ENCODE data around the gene CHST15.
A peak's percentile ranks its signal among the peaks of the same experiment; 100 is the strongest.

CHST15 gene

GRCh38 chr10:124001391-124002148 is 91.8 kb downstream of the CHST15 start:
- no peak for DNase-seq (ENCODE audit: low read depth)
- no peak for TF ChIP-seq CTCF (conservative IDR thresholded peaks at IDR 0.05; ENCODE audit: low read length)
- H3K4me3 ChIP-seq (ENCODE audit: low read length) = no peak overlapping the region

- no peak overlapping the region for H3K4me3 ChIP-seq (ENCODE audit: low read length)
- DNase-seq (ENCODE audit: low read depth) = peak; percentile 33
- TF ChIP-seq CTCF (conservative IDR thresholded peaks at IDR 0.05; ENCODE audit: low read length) = no peak
Observed at GRCh38 chr10:124000792-124001201, 92.6 kb downstream of the CHST15 start.

DNA sequence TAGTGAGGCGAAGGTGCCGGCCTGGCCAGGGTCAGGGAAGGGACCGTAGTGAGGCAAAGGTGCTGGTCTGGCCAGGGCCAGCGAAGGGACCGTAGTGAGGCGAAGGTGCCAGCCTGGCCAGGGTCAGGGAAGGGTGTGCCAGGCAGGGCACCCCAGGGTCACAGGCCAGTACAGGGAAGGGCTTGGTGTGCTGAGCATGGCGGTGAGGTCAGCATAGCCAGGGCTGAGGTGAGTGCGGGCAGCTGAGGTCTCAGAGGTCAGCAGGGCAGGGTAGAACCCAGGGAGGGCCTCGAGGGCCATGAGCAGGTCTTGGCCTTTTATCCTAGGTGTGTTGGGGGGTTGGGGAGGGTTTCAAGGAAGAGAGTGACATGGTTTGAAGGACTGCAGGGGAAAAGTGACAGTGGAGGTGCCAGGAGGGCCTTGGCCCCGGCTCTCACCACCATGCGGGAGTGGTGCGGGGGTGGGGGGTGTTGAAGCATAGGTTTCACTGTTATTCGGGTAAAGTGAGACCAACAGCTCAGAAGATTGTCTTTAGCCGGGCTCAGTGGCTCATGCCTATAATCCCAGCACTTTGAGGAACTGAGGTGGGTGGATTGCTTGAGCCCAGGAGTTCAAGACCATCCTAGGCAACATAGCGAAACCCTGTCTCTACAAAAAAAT is 93.3 kb downstream of the CHST15 start:
- H3K4me3 ChIP-seq (ENCODE audit: low read length) = no peak overlapping the region
- no peak for TF ChIP-seq CTCF (conservative IDR thresholded peaks at IDR 0.05; ENCODE audit: low read length)
- DNase-seq (ENCODE audit: low read depth) = no peak

DNA sequence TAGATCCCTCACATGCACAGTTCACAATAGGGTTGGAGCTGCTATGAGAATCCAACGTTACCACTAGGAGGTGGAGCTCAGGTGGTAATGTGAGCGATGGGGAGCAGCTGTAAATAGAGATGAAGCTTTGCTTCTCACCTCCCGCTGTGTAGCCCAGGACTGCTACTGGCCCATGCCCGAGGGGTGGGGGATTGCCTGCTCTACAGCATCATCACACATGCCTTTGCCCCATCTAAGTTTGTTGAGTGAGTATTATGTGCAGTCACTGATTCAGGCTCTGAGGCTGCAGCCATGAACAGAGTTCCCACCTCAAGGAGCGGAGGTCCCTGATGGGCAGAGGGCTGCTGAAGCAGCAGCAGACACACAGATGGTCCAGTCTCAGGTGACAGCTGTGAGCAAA is 94.1 kb downstream of the CHST15 start:
- no peak for DNase-seq (ENCODE audit: low read depth)
- TF ChIP-seq CTCF (conservative IDR thresholded peaks at IDR 0.05; ENCODE audit: low read length) = 0 out of 2 replicates have a peak, but pooled peaks have one; percentile 7
- H3K4me3 ChIP-seq (ENCODE audit: low read length) = no peak overlapping the region

DNA sequence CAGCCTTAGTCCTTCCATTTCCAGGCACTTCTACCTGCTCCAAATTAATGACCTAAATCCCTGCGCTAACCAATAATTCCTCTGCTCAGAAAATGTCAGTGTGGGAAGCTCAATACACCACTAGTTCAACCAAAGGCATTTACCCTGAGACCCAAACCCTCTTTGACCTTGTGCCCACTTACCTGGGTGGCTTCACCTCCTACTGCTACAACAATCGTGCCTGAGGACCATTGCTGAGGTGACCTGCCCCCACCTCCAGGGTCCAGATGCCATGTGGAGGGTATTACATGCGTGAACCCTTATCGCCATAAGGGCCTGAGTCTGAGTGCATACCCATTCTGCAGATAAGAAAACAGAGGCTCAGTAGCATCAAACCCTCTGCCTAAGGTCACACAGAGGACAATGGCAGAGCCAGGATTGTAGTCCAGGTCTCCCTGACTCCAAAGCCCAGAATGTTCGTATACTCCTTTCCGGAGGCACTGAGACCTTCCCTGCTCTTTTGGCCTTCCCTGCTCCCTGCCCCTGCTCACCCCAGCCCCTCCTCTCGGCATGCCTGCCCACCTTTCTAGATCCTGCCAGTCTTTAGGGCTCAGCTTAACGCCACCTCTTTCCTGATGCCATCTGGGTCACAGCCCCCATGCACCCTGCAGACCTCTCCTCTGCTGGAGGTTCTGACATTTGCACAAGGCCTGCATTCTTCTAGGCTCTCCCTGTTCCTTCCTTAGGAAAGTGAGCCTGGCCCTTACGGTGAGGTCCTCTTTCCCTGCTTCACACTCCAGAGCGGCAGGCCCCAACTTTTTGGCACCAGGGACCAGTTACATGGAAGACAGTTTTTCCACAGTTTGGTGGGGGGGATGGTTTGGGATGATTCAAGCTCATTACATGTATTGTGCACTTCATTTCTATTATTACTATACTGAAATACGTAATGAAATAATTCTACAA is 94.9 kb downstream of the CHST15 start:
- TF ChIP-seq CTCF (conservative IDR thresholded peaks at IDR 0.05; ENCODE audit: low read length) = no peak
- no peak for DNase-seq (ENCODE audit: low read depth)
- no peak overlapping the region for H3K4me3 ChIP-seq (ENCODE audit: low read length)

DNA sequence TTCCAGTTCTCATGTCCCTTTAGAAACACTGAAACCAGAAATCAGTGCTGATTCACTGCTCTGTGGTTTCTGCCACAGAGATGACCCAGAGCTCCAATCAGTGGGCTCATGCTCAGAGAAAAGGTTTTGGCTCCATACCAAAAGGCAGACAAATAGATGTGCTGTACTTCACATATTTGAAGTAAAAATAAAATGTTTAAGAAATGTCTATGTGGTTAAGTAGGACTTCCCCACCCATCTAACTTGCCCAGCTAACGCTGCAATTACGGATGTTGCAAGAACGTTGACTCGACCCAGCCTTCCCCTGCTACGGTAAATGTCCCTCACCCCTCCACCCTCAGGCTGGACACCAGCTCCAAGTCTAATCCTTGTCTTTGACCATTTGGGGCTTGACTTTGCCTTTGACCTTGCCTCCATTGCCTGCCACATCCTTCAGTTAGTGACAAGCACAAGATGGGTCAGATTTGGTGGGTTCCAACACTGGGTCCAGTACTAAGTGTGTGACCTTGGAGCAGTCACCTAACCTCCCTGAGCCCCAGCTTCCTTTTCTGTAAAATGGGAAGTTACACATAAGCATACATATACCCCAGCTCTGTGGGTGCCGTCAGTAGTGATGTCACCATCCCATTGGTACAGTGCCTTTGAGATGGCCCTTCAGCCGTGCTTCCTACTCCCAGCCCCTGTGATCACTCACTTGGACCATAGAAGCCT is 95.8 kb downstream of the CHST15 start:
- no peak for TF ChIP-seq CTCF (conservative IDR thresholded peaks at IDR 0.05; ENCODE audit: low read length)
- DNase-seq (ENCODE audit: low read depth) = peak; percentile 98
- H3K4me3 ChIP-seq (ENCODE audit: low read length) = no peak overlapping the region
